Measurements from ENCODE around the gene SFTPD.
A peak's percentile ranks its signal among the peaks of the same experiment; 100 is the strongest.
"Not testable (repeated sequence)": the region's sequence is repeated elsewhere in the genome, so short reads cannot be mapped to it uniquely, and the experiment has no call there.

Gene SFTPD

DNA sequence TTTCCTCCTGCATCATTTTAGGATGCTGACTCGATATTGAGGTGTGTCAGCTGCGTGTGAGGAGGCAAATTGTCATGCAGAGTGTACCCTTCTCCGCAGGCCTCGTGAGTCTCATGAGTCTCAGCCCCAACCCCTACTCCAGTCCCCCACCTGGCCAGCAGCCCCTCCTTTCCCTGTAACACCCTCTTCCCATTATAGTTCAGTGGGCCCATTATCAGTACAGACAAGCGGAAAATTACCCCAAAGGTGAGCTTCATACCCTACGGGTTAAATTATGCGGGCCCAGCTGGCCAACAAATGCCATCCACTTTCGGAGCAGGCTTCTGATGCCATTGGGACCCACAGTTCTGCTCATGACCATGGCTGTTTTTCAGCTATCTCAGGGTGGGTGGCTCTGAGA is 25.2 kb downstream of the SFTPD start:
- DNase-seq, result no peak

DNA sequence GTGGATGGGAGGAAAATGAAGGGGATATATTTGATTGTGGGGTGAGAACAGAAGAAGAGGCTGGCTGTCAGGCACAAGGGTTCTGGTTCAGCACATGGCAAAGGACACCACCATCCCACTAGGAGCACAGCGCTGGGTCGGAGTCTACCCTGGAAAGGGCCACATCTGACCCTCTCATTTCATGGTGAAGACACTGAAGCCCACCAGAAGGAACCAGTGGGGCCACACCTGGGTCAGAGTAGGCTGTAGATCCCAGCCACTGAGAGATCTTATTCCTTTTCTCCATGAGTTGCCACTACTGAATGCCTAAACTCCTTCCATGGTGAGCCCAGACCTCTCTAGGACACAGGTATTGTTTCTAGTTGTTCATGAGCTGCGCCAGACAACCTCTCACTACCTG is 25.8 kb downstream of the SFTPD start:
- no peak for DNase-seq

DNA sequence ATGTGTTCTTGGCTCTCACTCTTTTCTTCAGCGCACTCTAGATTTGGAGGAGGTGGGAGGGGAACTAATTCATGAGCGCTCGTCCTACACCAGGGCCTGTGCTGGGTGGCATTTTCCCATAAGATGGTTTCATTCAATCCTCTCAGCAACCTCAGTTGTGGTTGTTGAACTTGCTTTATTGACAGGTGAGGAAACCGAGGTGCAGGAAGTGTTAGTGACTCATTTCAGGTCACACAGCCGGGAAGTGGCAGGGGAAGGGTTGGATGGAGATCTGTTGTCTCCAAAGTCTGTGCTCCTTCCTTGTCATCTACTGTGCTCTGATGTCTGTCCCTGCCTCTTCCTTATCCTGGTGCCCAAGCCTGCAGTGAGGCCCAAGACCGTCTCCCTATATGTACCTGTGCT is 26.9 kb downstream of the SFTPD start:
- DNase-seq, result not testable (repeated sequence)

DNA sequence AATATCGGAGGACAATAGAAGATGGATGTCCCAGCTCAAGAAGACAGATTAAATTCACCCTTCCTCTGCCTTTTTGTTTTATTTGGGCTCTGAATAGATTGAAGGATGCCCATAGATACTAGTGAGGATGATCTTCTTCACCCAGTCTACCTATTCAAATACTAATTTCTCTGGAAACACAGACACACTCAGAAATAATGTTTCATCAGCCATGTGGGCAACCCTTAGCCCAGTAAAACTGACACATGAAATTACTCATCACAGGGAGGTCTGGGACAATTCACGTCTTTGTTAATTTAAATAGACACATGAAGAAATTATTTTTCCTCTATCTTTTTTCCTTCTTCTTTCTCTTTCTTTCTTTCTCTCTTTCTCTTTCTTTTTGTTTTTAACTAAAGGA is 33.1 kb downstream of the SFTPD start:
- DNase-seq, result not testable (repeated sequence)

DNA sequence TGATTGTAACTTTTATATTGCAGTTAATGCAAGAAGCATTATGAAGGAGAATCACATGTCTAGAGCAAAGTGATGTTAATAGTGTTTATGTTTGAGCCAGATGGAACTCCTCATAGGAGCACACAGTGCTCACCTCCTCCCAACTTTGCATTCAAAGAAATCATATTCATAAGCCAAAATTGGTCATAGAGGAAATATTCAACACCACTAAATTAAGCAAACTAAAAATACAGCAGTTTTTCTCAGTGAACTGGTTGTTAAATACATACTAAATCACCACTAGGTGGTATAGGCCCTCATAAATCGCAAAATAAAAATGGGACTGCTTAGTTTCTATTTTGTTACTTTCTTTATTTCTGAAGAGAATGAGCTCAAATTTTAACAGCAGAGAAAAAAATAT is 34.4 kb downstream of the SFTPD start:
- DNase-seq, result not testable (repeated sequence)

DNA sequence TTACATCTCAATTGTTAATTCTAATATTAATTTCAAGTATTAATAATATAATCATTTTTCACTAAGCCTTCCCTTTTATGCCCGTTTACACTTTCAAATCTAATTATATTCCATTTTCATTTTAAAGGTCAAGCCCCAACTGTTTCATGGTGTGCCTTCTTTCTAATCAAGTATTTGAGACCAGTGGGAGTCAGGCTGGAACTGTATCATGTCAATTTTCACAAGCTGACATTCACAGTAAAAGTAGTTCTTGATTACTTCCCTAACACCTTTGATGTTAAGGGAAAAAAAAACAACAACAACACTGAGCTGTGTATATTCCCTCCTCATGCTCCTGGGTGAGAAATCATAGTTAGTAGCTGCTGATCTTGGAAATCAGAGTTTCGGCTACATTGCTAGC is 38.1 kb downstream of the SFTPD start:
- no peak for DNase-seq

DNA sequence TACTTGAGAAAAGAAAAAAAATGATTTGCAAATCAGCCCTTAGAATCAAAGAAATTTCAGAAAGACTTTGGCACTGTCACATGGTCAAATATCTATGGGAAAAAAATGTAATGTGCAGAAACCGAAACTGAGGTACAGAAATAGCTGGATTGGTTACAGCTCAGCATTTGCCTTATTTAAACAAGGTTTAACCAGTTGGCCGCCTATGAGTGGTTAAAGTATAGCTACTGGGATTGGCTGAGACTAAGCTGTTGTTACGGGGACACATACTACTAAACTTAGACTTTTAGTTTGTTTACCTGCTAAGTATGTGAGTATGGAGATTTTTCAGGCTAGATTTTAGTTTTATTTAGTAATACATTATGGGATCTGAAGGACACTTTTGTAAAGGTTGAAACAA is 38.6 kb downstream of the SFTPD start:
- DNase-seq, result no peak

DNA sequence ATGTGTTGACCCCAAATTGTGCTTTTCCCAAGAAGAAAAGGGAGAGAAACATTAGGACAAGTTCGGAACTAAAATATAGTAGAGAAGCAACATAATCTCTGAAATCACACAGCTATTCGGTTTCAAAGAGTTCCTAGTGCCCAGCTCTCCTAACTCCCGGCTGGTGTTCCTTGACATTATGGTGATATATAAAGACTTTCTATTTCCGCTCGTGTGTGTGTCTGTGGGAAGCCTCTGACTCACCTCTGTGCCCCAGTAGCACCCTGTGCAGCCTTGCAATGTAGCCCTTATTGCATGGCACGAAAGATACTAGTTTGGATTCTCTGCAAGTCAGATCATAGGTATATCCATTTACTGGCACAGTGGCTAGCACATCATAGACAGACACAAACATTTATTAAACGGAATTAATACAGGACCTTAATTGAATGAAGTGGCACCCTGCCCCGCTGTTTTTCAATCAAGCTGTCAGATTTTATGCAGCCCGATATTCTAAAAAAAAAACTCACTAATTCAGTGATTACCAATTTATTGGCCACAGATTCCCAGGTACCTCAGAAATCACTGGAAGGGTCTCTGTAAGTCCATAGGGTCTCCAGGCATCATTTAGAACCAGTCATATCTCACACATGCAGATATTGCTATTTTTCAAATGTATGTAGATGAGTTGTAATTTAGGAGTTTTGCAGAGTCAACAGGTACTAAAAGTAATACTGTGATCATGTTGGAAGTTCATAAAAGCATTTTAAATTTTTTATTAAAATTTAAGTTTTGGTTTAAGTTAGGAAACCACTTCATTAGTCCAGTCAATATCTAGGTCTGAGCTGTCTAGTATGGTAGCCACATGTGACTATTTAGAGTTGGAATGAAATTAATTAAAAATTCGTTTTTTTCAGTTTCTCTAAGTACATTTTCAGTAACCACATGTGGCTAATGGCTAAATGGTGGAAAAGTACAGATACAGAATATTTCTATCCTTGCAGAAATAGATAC is 43.3 kb downstream of the SFTPD start:
- no peak for DNase-seq

DNA sequence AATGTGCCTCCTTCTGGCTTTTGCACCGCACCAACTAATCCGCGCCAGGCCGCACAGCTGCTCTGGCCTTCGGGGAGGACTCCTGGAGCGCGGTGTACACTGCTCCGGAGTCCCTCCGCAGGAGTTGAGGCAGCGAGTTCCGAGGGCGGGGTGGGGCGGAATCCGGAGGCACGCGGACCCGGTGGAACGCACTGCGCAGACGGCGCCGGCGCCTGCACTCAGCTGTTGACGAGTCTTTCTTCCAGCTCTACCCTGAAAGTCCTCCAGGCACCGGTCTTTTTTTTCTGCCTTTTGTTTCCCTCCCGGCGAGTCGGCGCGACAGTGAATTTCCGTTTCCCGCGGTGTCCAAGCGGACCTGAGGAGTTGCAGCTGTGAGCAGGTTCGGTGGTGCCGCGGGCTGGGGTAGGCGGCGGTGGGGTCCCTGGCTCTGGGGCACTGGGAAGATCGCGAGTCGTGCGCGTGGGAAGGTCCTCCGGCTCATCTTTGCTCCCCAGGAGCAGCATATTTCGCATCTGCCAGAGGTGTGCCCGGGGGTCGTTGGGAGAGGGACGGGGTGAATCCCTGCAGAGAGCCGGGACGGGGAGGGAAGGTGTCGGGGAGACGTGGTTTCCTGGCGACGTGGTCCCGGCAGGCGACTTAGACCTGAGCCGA is 44.1 kb downstream of the SFTPD start:
- DNase-seq, result peak; percentile 59

DNA sequence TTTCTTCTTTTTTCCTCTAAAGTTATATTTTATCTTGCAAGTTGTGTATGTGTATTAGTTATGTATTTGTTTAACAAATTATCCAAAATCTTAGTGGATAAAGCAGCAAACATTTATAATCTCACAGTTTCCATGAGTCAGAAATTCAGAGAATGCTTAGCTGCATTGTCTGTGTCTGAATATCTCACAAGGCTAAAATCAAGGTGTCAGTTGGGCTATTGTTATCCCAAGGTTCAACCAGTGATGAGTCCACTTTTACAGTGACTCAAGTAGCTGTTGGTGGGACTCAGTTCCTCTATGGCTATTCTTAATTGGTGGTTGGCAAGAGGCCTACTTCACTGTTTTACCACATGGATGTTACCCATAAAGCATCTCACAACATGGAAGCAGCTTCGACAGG is 47.3 kb downstream of the SFTPD start:
- DNase-seq, result not testable (repeated sequence)

DNA sequence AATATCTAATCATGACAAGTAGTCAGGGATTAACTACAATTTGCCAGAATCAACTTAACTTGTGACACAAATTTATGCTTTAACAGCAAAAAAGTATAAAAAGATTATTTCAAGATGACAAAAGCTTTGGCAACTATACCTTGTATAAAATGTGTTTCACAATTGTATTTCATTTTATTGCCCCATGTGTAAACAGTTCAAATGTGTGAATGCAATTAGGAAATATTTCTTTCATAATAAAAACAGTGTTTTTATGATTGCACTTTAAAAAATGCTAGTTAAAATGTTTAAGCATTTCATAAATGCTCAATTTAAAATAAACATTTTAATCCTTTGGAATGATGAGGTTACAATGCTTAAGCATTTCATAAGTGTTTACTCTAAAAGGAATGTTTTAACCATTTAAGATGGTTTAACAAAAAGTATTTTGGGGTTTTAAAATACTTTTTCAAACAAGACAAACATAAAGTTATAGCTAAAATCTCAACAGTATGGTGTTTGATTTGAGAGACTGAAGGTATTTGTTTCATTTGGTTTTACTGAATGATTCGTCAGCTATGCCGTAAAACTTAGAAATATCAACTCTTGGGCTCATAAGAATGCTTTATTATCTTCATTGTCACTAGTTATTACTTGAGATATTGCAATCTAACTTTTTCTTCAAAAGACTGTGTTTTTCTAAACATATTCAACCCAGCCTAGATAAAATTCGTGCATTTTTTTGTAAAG is 50.1 kb downstream of the SFTPD start:
- DNase-seq, result no peak

DNA sequence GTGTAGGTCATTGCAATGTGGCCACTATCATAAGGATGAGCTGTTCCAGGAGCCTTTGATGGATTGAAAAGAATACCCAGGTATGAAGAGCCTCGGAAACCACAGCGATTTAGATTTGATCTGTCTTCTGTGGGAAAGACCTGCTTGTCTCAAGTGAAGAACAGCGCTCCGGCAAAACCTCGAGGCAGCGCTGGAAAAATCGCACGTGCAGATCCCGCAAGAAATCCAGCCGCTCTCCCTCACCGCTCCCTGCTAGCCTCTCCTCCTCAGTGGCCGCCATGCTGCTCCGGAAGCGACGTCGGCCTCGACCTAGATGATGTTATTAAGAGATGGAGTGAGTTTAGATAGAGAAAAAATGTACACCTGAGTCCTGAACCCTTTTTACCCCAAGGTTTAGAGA is 56.0 kb downstream of the SFTPD start:
- not testable (repeated sequence) for DNase-seq

DNA sequence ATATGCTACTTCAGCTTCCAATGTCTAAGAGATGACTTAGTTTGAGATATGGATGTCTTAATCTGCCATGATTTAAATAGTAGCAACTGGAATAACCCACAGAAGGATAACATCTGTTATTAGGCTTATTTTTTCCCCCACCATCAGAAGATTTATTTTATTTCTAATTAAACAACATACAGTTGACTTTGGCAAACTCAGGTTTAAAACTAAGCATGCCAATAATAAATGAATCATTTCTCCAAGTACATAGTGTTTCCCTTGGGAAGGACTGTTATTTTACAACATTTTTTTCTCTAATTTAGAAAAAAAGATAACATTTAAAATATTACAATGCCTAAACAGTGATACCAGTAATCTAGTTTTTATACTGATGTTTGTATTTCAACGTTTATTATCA is 58.4 kb downstream of the SFTPD start:
- DNase-seq, result no peak

DNA sequence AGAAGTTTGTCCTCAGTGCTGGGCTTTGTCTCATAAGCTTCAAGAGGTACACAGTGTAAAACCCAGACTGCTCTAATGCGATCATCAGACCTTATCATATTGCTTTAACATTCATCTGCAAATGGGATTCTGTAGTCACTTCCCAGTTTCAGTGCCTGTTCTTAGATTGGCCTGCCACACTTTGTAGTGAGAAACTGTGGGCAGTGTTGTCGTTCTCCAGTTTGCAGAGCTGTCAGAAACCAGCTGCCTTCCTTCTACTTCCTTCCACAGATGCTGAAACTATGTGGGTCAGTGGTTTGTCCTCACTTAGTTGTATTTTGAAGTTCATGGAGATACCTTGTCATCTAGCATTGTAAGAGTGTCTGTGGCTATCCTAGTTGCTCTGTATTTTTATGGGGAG is 59.9 kb downstream of the SFTPD start:
- DNase-seq, result not testable (repeated sequence)

Data from activated T-cell treated with anti-CD3 and anti-CD28 coated beads, Interleukin-2, amount 50 U/mL, for 1 hour (primary cell).